ENCODE data around the gene CDCP2.

CDCP2 gene

DNA sequence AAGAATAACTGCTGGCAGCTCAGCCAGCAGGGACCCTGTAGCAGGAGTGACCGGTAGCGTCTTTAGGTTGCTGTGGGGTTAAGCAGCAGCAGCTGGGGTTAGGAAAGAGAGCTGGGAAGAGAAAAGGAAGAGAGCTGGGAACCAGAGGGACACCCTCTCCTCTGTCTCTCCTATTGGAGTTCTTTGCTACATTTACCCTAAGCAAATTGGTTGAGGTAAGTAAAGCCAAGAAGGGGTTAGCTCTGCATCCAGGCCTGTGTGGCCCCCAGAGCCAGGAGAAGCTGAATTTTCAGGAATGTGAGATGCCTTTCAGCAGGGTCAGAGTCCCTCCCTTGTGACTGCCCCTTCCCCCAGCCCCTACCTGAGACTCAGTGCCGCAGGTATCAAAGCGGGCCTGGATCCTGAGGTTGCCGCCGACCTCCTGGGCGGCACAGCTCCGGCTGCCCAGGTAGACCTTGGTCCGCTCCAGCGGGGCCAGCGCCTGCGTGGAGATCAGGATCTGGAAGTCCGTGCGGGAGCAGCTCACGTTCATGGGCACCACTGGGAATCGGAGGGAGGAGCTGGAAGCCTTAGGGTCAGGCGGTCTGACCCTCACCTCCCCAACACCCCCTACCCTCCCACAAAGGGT is 16.4 kb downstream of the CDCP2 start:
- no peak for DNase-seq

DNA sequence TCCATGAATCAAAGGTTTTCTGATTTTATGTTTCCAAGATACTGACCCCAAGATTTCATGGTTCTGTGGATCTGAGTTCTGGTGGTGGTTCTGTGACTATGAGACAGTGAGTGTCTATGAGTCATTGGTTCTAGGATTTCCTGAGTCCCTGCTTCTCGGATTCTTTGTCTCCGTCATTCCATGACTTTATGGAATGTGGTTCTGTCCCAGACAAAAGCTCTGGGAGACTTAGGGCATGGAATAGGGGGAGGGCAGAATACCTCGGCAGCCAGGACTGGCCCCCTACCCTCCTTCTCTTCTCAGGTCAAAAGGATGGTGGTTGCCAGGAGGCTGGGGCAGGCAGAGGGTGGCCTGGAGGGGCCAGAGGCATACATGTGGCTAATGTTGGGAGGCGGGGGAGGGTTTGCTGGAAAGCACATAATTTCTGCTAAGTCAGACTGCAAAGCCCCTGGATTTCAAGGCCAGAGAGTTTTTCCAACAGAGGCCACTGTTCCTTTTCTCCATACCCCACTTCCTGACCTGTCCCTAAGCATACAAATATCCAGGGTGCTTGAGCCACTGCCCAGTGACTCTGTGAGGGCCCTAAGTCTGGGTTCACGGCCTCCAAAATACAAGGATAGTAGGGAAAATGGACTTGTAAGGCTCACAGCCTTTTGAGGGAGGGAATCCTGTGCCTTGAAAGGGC is 17.2 kb downstream of the CDCP2 start:
- no peak for DNase-seq

DNA sequence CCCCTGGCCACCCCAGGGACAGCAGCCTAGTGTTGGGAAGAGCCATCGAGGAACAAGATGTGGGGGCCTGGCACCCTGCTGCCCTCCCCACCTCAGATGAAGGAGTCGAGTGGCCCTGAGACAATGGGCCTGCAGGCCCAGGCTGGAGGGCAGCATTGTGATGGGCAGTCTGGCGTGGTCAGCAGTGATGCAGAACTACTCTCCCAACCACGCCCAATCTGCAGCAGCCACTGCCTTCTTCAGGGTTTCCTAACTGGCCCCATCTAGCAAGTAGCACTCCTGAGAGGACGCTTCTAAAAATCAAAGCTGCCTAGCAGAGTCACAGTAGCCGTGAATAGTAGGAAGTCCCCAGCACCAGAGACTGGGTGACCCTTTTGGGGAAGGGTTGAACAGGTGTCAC is 18.5 kb downstream of the CDCP2 start:
- DNase-seq, result no peak

DNA sequence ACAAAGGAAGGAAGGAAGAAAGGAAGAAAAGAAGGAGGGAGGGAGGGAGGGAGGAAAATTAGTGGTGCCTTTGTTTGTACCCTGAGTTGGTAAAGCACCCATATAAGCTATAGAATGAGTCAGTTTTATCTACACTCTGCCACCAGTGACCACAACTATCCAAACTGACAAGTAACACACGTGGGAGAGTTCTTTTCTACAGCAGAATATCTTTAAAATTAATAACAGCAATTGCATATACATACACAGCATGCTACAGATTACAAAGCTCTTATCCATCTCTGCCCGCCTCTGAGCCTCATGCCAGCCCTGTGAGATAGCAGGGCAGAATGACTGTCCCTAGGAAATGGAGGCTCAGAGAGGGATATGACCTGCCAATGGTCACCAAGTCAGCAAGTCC is 20.3 kb downstream of the CDCP2 start:
- DNase-seq, result no peak

DNA sequence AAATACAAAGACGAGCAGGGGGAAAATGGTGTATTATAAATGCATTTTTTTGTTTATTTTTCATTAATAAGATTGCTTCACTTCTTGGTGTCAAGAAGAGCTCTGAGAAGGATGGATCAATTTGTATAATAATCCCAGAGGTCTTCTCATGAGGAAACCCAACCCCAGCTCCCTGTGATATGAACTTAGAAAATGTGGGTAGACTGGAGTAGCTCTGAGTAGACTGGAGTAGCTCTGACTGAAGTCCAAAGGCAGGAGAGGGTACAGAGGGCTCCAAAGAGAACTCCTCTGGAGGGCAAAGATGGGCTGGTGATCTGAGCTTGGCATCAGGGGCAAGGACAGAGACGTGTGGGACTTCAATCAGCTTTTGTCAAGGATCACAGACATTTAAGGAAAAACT is 21.4 kb downstream of the CDCP2 start:
- DNase-seq, result no peak

DNA sequence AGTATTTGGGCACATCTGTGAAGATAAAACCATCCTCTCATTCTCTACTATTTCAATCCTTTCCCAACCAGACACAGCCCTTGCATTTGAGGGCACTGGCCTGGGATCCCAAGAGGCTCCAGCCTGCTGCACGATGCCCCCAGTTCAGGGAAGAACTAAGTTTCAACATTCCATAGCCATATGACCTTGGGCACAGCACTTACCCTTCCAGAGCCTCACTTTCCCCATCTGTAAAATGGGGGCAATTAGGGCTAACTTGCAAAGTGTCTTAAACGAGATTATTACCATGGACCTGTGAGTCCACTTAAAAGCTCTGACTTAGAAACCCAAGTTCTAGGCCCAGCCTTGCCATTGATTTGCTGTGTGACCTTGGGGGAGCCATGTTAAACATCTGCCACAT is 22.9 kb downstream of the CDCP2 start:
- no peak for DNase-seq

DNA sequence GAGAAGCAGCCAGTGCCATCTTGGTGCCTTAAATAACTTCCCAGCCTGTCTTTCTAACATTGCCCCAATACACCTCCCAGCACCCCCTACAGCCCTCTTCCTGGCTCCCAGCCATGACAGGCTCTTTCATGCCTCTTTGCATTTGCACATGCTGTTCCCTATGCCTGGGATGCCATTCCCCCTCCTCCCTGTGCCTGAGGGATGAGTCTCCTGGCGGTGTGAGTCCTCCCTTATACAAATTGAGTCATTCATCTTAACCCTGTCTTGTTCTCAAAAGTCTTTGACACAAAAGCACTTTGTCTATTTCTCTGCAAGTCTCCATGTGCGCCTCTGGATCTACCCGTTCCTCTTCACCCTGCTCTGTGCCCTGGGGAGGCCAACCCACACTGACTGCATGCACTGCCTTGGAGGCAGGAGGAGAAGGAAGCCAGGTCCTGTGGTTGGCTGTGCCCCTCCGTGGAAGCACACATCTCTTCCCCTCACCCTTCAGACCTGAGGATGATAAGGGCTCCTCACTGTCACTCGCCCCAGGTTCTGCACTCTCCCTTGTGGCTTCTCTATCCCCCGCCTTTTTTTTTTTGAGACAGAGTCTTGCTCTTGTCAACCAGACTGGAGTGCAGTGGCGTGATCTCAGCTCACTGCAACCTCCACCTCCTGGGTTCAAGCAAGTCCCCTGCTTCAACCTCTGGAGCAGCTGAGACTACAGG is 25.1 kb downstream of the CDCP2 start:
- DNase-seq, result no peak

DNA sequence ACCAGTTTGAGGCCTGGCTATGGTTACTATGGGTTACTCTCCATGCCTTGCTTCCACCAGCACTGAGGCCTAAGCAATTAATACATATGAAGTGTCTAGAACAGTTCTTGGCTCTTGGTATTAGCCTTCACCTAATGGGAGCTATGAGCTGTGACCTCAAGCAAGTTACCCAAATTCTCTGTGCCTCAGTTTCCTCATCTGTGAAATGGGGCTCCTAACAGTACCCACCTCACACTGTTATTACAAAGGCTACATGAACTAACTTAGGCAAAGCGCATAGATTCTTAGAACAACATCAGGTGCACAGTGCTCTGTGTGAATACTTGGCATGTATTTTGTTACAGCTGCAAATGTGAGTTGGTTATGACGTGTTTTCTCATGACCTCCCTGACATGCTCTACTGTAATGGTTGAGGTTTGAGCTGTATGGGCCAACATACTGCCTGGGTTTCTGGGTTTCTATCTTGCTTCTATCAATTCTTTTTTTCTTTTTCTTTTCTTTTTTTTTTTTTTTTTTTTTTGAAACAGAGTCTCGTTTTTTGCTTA is 26.5 kb downstream of the CDCP2 start:
- DNase-seq, result no peak

DNA sequence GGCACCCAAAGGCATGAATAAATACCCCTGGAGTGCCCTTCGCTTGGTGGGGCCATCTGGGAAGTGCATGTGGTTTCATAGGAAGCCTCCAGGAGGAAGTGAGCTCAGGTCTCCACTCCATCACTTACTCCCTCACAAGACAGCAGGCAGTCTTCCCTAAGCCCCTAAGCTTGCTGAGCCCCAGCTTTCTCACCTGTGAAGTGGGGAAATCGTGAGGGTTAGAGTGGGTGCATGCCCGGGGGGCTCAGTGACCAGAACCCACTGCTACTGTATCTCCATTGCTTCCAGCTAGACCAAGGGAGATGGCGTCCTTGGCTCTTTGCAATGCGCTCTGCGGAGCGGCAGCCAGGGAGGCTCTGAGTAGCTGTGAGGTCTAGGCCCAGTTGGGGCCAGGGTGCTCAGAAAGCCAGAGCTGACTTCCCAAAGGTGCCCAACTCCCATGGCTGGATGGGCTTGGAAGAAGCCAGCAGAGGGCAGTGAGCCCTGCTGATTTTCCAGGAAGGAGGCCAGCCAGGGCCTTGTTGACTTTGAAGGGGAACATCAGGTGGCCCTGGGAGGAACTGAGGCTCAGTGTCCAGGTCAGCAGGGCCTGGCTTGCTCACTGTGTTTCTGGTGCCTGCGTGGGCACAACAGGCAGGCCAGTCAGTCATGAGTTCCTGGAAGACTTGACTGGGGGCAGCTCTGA is 27.3 kb downstream of the CDCP2 start:
- DNase-seq, result peak; percentile 66

DNA sequence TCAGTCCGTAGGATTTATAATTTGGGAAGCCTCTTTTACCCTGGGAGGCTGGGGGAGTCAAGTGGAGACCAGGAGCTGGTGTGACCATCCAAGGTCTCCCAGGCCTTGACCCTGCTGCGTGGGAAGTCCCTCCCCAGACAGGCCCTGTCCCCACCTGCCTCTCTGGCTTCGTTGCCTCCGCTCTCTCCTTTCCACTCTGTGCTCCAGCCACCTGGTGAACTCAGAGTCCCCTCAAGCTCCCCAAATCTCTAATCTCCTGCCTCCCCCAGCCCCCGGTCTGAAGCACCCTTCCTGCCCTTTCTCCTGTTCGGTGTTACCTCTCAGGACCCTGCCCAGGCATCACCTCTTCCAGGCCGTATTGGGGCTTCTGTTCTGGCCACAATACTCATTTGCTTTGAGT is 27.9 kb downstream of the CDCP2 start:
- DNase-seq, result no peak

DNA sequence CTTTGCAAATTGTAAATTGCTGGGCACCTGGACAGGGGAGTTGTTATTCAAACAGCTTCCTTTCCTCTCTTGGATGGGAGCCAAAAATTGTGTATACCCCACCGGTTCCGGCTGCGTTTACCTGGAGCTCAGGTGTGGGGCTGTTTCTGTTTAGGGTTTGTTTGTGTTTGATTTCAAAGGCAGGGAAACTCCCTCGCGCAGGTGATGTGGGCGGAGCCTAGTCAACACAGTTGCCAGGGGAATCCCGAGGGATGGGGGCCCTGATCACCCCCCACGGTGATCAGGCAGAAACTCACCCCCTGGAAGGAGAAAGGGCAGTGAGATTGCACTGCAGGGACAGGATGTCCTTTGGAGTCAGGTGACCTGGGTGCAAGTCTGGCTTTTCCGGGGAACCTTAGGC is 28.3 kb downstream of the CDCP2 start:
- DNase-seq, result peak; percentile 95

DNA sequence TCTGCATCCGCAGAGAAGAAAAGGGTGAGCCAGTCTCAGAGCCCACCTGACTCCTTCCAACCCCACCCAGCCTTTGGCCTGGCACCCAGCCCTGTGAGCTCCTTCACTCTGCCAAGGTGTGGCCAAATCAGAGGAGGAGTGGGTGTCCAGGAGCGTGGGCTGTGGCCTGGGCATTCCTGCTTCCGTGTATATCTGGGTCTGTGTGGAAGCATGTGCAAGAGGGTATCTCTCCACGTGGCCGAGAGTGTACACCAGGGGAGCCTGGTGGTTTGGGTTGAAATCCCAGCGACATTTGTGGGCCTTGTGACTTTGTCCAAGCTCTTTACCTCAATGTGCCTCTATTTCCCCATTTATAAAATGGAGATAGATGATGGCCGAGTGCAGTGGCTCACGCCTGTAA is 29.8 kb downstream of the CDCP2 start:
- no peak for DNase-seq

DNA sequence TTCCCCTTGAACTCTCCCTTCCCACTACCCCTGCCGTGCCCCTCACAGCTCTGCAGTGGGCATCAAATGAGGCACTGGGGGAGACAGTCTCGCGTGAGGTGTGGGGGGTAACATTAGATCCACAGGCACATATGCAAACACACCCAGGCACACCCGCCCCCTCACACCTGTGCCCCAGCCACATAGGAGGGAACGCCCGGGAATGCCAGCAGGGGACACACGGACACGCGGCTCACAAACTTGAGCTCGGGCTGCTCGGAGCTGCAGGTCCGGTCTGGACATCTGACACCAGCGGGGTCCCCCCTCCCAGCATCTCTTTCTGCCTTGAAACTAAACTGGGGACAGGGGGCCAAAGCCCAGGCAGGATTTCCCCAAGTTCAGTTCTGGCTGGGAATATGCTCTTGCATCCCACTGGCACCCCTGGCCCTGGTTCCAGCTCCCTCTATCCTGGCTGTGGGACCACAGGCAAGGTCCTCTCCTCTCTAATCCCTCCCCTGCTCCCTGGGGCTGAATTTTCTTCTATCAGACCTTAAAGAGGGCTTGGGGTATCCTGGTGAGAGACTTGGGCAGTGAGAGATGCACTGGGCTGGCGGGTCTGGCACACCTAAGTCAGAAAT is 30.6 kb downstream of the CDCP2 start:
- DNase-seq, result no peak

DNA sequence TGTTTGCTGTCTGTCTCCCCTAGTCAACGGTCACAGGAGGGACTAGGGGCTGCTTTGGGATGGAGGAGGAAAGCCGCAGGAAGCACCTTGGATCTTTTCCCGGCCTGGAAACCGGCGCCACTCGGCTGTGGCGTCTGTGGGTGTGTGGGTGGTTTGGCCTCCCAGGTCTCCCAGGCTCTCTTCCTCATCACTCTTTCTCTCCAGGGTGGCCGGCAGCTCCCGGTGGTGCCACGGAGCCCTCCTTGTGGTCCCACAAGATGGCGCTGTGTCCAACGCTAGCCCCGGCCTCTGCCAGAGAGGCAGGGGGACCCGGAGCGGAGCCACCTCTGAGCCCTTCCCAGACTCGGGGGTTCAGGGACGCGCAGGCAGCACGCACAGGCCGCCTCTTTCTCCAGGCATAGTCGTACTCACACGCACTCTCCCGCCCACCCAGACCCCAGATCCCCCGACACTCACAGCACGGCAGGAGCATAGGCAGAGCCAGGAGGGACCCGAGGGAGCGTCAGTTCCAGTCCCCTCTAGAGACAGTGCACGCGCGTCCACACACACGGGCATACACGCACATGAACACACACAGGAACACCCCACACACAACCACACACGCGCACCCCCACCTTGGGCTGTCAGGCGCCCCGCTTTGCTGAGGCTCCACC is 31.2 kb downstream of the CDCP2 start:
- peak; percentile 69 for DNase-seq

DNA sequence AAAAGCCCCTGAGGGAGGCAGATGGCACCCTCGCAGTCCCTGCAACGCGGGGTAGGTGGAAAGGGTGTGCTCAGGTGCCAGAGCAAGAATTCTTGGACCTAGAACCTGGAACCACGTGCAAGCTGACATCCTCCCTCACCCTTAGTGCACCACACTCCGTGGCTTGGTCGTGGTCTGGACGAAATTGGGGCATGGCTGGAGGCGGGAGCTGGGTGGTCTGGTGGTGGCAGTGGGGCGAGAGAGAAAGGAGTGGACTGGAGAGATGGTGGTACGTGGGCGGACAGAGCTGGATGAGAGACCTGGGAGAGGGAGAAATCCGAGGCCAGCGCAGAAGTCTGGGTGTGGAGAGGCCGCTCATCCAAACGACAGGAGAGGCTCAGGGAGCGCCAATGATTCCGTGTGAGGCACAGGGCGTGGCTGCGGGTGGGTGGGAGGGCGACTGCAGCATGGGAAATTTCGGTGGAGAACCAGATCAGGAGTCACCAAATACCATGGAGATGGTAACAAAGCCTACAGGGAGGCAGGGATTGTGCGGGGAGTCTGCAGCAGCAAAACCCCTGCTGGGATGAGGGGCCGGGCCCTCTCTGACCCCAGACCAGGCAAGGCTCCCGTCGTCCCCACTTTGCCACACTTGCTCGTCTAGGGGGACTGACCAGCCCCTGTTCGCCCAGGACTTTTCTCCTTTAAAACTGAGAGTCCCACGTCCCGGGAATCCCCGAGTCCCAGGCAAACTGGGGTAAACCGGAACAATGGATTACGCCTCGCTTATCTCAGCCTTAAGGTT is 31.9 kb downstream of the CDCP2 start:
- no peak for DNase-seq

DNA sequence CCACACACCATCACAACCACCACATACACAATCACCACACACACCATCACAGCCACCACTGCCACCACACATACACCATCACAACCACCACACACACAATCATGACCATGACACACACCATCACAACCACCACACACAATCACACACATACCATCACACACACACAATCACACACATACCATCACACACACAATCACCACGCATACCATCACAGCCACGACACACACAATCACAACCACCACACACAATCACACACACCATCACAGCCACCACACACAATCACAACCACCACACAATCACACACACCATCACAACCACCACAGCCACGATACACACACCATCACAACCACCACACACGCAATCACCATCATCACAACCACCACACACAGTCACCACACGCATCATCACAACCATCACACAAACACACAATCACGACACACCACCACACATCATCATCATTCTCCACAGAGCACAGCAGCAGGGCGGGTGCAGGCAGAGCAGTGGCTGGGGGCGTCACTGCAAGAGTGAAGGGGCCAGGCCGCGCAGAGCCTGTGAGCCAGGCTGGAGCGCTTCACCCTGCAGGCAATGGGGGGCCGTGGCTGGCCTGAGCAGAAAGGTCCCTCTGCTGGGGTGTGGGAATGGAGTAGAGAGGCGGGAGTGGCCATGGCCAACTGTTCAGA is 32.6 kb downstream of the CDCP2 start:
- no peak for DNase-seq

DNA sequence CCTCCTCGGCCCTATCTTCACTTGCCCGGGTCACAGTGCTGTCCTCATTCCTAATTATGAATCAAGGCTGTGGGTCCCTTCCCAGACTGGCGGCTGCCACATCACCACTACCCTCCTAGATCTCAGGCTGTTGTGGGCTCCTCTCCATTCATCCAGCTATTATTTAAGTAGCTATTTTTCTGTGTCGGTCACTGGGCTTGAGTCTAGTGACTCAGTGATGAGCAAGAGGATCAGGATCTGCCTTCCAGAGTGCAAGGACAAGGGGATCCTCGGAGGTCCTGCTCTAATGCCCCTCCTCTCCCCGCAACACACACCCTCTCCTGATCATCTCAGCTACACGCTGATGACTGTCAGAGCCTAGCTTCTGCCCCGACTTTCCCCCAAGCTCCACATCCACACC is 34.1 kb downstream of the CDCP2 start:
- DNase-seq, result no peak

DNA sequence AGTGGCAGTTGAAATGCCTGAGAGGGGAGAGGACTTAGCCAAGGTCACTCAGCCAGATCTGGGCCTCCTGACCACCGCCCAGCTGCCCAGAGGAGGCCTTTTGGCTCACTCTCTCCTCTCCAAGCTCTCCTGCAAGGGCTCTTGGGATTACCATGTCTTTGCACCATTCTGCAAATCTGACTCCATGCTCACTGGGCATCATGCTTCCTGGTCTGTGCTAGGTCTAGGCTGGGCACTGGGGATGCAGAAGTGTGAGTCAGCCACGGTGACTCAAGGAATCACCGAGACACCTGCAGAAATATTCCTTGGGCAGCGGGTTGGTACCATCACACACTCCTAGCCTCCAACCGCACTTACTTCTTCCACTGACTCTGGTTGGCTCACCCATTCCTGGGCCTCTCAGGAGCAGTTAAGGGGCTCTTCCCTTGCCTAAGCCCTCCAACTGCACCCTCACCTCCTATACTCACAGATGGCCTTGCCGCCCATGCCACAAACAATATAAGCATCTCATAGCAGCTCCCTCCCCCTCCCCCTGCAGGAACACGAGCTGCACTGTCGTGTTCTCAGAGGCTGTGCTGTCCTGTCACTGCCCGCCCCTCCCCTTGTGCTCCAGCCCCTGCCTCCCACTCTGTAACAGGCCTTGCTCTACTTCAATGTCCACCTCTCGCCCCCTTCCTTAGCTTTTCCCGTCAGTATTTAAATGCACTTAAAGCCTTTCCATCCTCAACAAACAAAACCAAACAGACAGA is 34.8 kb downstream of the CDCP2 start:
- no peak for DNase-seq

DNA sequence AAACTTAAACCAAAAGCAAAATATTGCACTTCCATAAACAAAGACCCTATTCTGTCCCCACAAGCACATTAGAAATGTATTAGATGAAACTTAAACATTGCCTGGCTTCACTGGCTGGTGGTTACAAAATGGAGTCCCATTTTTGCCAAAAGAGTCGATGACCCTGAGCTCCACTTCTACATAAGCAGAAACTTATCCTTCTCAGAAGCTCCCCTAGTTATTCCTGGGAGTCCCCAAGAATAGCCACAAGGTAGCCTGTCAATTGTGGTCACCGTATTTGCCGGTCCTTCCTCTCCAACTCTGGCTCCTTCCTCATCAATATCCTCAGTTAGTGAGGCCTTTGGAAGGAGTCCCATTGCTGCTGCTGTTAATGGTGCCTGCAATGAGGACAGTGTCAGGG is 37.3 kb downstream of the CDCP2 start:
- DNase-seq, result no peak

DNA sequence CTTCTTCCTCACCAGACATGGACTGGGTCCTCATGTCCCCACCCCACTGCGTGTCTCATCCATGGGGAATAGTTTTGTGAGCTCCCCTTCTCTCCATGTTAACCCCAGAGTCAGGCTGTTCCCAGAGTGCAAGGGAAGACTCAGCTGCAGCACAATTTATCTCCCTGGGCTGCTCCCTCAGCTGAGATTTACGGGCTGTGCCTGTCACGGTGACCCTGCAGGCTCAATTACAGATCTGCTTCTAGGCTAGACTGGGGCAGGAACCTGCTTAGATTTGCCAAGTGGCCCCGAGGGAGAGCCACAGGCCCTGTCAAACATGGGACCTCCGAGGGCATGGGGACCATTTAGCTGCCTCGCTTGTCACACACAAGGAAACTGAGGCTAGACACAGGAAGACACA is 37.8 kb downstream of the CDCP2 start:
- no peak for DNase-seq

Measured in DMS153 (cell line).